GM23338 (cell line): ENCODE measurements around the gene NCS1. TPM values are rescaled to one million over a fixed set of nuclear protein-coding genes. Genes with fewer than 3 reads are reported as not detected.

ENCODE experiments used
- ATAC-seq: fragments of 200-7000 bp; cut with Tn5 transposase; 3 replicates; pipeline ENCODE4 v1.9.1; 2020
- DNase-seq: peaks from one replicate; pipeline ENCODE4 v3.0.0-alpha.2; 2015; ENCODE audit warnings: low spot score
- H2AFZ ChIP-seq: fragments of 200-600 bp; sonication (generic); 2 replicates; pipeline ENCODE4 v1.8.0; 2016; ENCODE audit warnings: antibody characterized with exemption, mild to moderate bottlenecking, moderate library complexity
- H3F3A ChIP-seq: fragments of 200-600 bp; sonication (generic); replicated peaks from 2 replicates; pipeline ENCODE4 v1.8.0; 2017; ENCODE audit warnings: antibody characterized with exemption, mixed run types, low read depth
- H3K27ac ChIP-seq: fragments of 200-600 bp; sonication (generic); 2 replicates; pipeline ENCODE4 v1.6.1; 2016; ENCODE audit warnings: low read depth
- H3K27me3 ChIP-seq: fragments of 200-600 bp; sonication (generic); 2 replicates; pipeline ENCODE4 v1.8.0; 2016; ENCODE audit warnings: mild to moderate bottlenecking, mixed run types, moderate library complexity; ENCODE audit not compliant: insufficient read depth
- H3K36me3 ChIP-seq: fragments of 200-600 bp; sonication (generic); 2 replicates; pipeline ENCODE4 v1.8.0; 2016; ENCODE audit warnings: mild to moderate bottlenecking; ENCODE audit not compliant: insufficient read depth
- H3K4me1 ChIP-seq: fragments of 200-600 bp; sonication (generic); 2 replicates; pipeline ENCODE4 v1.8.0; 2016; ENCODE audit warnings: mild to moderate bottlenecking, moderate library complexity; ENCODE audit not compliant: insufficient read depth
- H3K4me2 ChIP-seq: fragments of 200-600 bp; sonication (generic); 2 replicates; pipeline ENCODE4 v1.7.1; 2017; ENCODE audit warnings: mixed run types
- H3K4me3 ChIP-seq: fragments of 200-600 bp; sonication (generic); 2 replicates; pipeline ENCODE4 v1.6.1; 2016; ENCODE audit warnings: mixed run types
- H3K79me2 ChIP-seq: fragments of 200-600 bp; sonication (generic); replicated peaks from 2 replicates; pipeline ENCODE4 v1.8.0; 2017; ENCODE audit warnings: mild to moderate bottlenecking; ENCODE audit not compliant: insufficient read depth
- H3K9me2 ChIP-seq: fragments of 200-600 bp; sonication (generic); 2 replicates; pipeline ENCODE4 v1.8.0; 2017; ENCODE audit not compliant: insufficient read depth
- H4K20me1 ChIP-seq: fragments of 200-600 bp; sonication (generic); replicated peaks from 2 replicates; pipeline ENCODE4 v1.8.0; 2017; ENCODE audit warnings: mild to moderate bottlenecking; ENCODE audit not compliant: insufficient read depth
- H3K27ac Mint-ChIP-seq: 2 replicates; pipeline ENCODE4 v1.8.0; 2020; ENCODE audit warnings: inconsistent platforms, mild to moderate bottlenecking, moderate library complexity, mixed read lengths
- H3K27me3 Mint-ChIP-seq: 3 replicates; pipeline ENCODE4 v1.8.0; 2022; ENCODE audit warnings: low read depth, mild to moderate bottlenecking, moderate library complexity, mixed read lengths, inconsistent platforms; ENCODE audit not compliant: insufficient read depth, poor library complexity
- H3K36me3 Mint-ChIP-seq: 3 replicates; pipeline ENCODE4 v1.8.0; 2021; ENCODE audit warnings: low read depth, mild to moderate bottlenecking, inconsistent platforms, moderate library complexity, mixed read lengths
- H3K4me1 Mint-ChIP-seq: 3 replicates; pipeline ENCODE4 v1.8.0; 2020; ENCODE audit warnings: mild to moderate bottlenecking, inconsistent platforms, mixed read lengths
- H3K4me3 Mint-ChIP-seq: 3 replicates; pipeline ENCODE4 v1.8.0; 2021; ENCODE audit warnings: moderate library complexity, mild to moderate bottlenecking, inconsistent platforms, mixed read lengths
- H3K9me3 Mint-ChIP-seq: 3 replicates; pipeline ENCODE4 v1.8.0; 2020; ENCODE audit warnings: moderate library complexity, mild to moderate bottlenecking, inconsistent platforms, mixed read lengths
- CREB1 ChIP-seq: fragments of 250-450 bp; sonication (Bioruptor Pico); IDR thresholded peaks from 2 replicates; pipeline ENCODE4 v1.5.0; 2020; ENCODE audit warnings: low read depth, mild to moderate bottlenecking, moderate library complexity
- ETS1 ChIP-seq: IDR thresholded peaks from 2 replicates; pipeline ENCODE4 v1.6.1; 2016; ENCODE audit warnings: antibody characterized with exemption
- EZH2phosphoT487 ChIP-seq: fragments of 200-600 bp; sonication (generic); IDR thresholded peaks from one replicate; pipeline ENCODE4 v1.8.1; 2018; ENCODE audit warnings: antibody characterized with exemption; ENCODE audit not compliant: unreplicated experiment
- JUNB ChIP-seq: IDR thresholded peaks from one replicate; pipeline ENCODE4 v1.6.1; 2016; ENCODE audit warnings: antibody characterized with exemption; ENCODE audit not compliant: unreplicated experiment
- NANOG ChIP-seq: IDR thresholded peaks from 2 replicates; pipeline ENCODE4 v1.6.1; 2016; ENCODE audit warnings: antibody characterized with exemption, borderline replicate concordance
- POLR2AphosphoS5 ChIP-seq: IDR thresholded peaks from 2 replicates; pipeline ENCODE4 v1.6.1; 2016; ENCODE audit warnings: antibody characterized with exemption, low read depth
- REST ChIP-seq: IDR thresholded peaks from one replicate; pipeline ENCODE4 v1.6.1; 2018; ENCODE audit warnings: antibody characterized with exemption; ENCODE audit not compliant: unreplicated experiment
- ZNF114 ChIP-seq: fragments of 250-450 bp; sonication (Bioruptor Pico); IDR thresholded peaks from 2 replicates; pipeline ENCODE4 v1.5.0; 2020; ENCODE audit warnings: mild to moderate bottlenecking, moderate library complexity
- polyA plus RNA-seq: library from polyadenylated mRNA; unstranded; fragments of >200 nt; fragmentation: Nextera tagmentation; extraction: Ambion mirVana; gene quantifications from 2 replicates; pipeline ENCODE4 v1.2.1, GENCODE V29; 2016
- total RNA-seq: library from RNA; depleted of rRNA; stranded (reverse); fragments of >200 nt; shearing (Covaris generic); gene quantifications from 2 replicates; pipeline ENCODE4 v1.2.3, GENCODE V29; 2014
- TF ChIP-seq, protein P1 (sequence below): fragments of 250-450 bp; sonication (Bioruptor Pico); IDR thresholded peaks from 2 replicates; pipeline ENCODE4 v1.5.0; 2020; ENCODE audit warnings: mild to moderate bottlenecking, moderate library complexity

The NCS1 gene
- total and polyA plus RNA-seq, 2 experiments from 2014 or later = 8.2 to 34.3 TPM

DNA sequence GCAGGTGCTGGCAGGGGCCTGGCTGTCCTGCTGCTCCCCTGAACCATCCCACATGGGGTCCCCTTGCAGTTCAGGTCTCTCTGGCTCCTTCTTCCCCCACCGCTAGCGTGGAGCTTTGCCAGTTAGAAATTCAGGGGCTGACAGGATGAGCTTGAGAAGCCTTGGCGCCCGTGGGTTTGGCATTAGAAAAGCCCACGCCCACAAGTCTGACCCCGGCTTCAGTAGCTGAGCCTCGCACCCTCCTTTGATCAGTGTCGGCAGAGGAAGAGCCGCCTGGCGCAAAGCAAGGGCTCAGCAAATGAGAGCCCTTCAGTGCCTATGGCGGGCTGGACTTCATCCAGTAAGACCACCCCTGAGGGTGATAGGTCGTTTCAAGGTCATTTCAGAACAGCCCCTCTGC is 30.1 kb upstream of the NCS1 start:
- Histone ChIP-seq H4K20me1 (no peaks in the 10 kb centered on the region), H3K9me2 (0 out of 2 replicates have a peak, but pooled peaks cover 3% of the 10 kb centered on the region), H3K79me2 (no peaks in the 10 kb centered on the region), H2AFZ (no peak overlapping the region), H3K4me1 (peaks cover 31% of the 10 kb centered on the region), H3F3A (0 out of 2 replicates have a peak, but pooled peaks cover 2% of the 10 kb centered on the region), H3K4me2 (no peak overlapping the region), H3K27ac (no peak overlapping the region), H3K27me3 (no peaks in the 10 kb centered on the region), H3K4me3 (no peak overlapping the region), H3K36me3 (no peaks in the 10 kb centered on the region)
- DNase-seq (no peak), ATAC-seq (no peak)
- TF ChIP-seq JUNB (no peak), ZNF114 (CRISPR knock-in tag) (no peak)
- Mint-ChIP-seq H3K9me3 (no peaks in the 10 kb centered on the region), H3K27me3 (peaks cover 15% of the 10 kb centered on the region), H3K4me1 (peaks cover 46% of the 10 kb centered on the region), H3K4me3 (no peak overlapping the region), H3K36me3 (0 out of 3 replicates have a peak, but pooled peaks cover 2% of the 10 kb centered on the region), H3K27ac (no peak overlapping the region)

DNA sequence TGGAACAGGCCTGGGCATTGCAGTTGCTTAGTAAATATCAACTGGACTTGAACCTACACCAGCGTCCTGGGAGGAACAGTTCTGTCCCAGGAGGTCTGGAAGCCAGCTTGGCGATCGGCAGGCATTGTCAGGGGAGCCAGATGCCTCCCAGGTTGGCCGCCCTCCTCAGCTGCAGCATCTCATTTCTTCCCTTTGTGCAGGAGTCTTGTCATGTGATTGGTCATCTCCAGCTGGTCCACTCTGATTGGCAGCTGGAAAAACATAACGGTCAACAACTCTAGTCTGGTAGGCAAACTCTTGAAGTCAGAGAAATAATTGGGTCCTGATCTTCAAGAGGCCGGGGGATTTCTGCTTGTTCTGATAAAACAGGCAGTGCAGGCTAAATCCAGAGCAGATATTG is 29.6 kb upstream of the NCS1 start:
- Histone ChIP-seq H3F3A (0 out of 2 replicates have a peak, but pooled peaks cover 2% of the 10 kb centered on the region), H3K9me2 (0 out of 2 replicates have a peak, but pooled peaks cover 3% of the 10 kb centered on the region), H3K4me1 (peaks cover 27% of the 10 kb centered on the region), H3K79me2 (no peaks in the 10 kb centered on the region), H3K4me2 (no peak overlapping the region), H3K4me3 (no peak overlapping the region), H4K20me1 (no peaks in the 10 kb centered on the region), H3K27ac (no peak overlapping the region), H3K36me3 (no peaks in the 10 kb centered on the region), H3K27me3 (no peaks in the 10 kb centered on the region), H2AFZ (peak overlapping the region; percentile 84; the same call in 1 of the 2 replicates)
- Mint-ChIP-seq H3K27me3 (peaks cover 15% of the 10 kb centered on the region), H3K4me3 (no peak overlapping the region), H3K4me1 (peaks cover 41% of the 10 kb centered on the region), H3K36me3 (0 out of 3 replicates have a peak, but pooled peaks cover under 1% of the 10 kb centered on the region), H3K9me3 (no peaks in the 10 kb centered on the region), H3K27ac (no peak overlapping the region)
- DNase-seq (no peak), ATAC-seq (no peak)
- TF ChIP-seq ETS1 (no peak), POLR2AphosphoS5 (no peak), CREB1 (CRISPR knock-in tag) (no peak), JUNB (no peak), REST (no peak), ZNF114 (CRISPR knock-in tag) (no peak), EZH2phosphoT487 (no peak), NANOG (no peak)
- TF ChIP-seq, protein P1, sequence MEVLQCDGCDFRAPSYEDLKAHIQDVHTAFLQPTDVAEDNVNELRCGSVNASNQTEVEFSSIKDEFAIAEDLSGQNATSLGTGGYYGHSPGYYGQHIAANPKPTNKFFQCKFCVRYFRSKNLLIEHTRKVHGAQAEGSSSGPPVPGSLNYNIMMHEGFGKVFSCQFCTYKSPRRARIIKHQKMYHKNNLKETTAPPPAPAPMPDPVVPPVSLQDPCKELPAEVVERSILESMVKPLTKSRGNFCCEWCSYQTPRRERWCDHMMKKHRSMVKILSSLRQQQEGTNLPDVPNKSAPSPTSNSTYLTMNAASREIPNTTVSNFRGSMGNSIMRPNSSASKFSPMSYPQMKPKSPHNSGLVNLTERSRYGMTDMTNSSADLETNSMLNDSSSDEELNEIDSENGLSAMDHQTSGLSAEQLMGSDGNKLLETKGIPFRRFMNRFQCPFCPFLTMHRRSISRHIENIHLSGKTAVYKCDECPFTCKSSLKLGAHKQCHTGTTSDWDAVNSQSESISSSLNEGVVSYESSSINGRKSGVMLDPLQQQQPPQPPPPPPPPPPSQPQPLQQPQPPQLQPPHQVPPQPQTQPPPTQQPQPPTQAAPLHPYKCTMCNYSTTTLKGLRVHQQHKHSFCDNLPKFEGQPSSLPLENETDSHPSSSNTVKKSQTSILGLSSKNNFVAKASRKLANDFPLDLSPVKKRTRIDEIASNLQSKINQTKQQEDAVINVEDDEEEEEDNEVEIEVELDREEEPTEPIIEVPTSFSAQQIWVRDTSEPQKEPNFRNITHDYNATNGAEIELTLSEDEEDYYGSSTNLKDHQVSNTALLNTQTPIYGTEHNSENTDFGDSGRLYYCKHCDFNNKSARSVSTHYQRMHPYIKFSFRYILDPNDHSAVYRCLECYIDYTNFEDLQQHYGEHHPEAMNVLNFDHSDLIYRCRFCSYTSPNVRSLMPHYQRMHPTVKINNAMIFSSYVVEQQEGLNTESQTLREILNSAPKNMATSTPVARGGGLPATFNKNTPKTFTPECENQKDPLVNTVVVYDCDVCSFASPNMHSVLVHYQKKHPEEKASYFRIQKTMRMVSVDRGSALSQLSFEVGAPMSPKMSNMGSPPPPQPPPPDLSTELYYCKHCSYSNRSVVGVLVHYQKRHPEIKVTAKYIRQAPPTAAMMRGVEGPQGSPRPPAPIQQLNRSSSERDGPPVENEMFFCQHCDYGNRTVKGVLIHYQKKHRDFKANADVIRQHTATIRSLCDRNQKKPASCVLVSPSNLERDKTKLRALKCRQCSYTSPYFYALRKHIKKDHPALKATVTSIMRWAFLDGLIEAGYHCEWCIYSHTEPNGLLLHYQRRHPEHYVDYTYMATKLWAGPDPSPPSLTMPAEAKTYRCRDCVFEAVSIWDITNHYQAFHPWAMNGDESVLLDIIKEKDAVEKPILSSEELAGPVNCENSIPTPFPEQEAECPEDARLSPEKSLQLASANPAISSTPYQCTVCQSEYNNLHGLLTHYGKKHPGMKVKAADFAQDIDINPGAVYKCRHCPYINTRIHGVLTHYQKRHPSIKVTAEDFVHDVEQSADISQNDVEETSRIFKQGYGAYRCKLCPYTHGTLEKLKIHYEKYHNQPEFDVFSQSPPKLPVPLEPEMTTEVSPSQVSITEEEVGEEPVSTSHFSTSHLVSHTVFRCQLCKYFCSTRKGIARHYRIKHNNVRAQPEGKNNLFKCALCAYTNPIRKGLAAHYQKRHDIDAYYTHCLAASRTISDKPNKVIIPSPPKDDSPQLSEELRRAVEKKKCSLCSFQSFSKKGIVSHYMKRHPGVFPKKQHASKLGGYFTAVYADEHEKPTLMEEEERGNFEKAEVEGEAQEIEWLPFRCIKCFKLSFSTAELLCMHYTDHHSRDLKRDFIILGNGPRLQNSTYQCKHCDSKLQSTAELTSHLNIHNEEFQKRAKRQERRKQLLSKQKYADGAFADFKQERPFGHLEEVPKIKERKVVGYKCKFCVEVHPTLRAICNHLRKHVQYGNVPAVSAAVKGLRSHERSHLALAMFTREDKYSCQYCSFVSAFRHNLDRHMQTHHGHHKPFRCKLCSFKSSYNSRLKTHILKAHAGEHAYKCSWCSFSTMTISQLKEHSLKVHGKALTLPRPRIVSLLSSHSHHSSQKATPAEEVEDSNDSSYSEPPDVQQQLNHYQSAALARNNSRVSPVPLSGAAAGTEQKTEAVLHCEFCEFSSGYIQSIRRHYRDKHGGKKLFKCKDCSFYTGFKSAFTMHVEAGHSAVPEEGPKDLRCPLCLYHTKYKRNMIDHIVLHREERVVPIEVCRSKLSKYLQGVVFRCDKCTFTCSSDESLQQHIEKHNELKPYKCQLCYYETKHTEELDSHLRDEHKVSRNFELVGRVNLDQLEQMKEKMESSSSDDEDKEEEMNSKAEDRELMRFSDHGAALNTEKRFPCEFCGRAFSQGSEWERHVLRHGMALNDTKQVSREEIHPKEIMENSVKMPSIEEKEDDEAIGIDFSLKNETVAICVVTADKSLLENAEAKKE (CRISPR knock-in tag) = no peak
